GM12878 (cell line): ENCODE data around the gene MAOA. TPM values are rescaled to one million over a fixed set of nuclear protein-coding genes. Genes with fewer than 3 reads are reported as not detected.

Experiments used
- ELK1 ChIP-seq: IDR thresholded peaks from 2 replicates; pipeline ENCODE4 v1.6.1; 2012; ENCODE audit warnings: low read depth, low read length, improper control_type of control experiment
- EP300 ChIP-seq, 2 experiments: fragments of 150-350 bp in 1 of 2; IDR thresholded peaks; 2 replicates each; pipeline ENCODE4 v1.6.1; 2011 to 2012; ENCODE audit warnings: low read depth in 2 of 2, low read length in 2 of 2, borderline replicate concordance in 1 of 2, improper control_type of control experiment in 1 of 2, inconsistent platforms in 1 of 2; ENCODE audit not compliant: control insufficient read depth in 1 of 2
- MYB ChIP-seq: fragments of 150-350 bp; IDR thresholded peaks from 2 replicates; pipeline ENCODE4 v1.6.1; 2014; ENCODE audit warnings: mild to moderate bottlenecking, low read depth, low read length, borderline replicate concordance
- NFYA ChIP-seq: IDR thresholded peaks from 2 replicates; pipeline ENCODE4 v1.6.1; 2011; ENCODE audit warnings: low read depth, mild to moderate bottlenecking, low read length, improper control_type of control experiment, borderline replicate concordance
- USF1 ChIP-seq: IDR thresholded peaks from 2 replicates; pipeline ENCODE4 v1.6.1; 2011; ENCODE audit warnings: borderline replicate concordance, low read depth, mild to moderate bottlenecking, moderate library complexity, mixed read lengths, low read length; ENCODE audit not compliant: insufficient read depth; ENCODE audit errors: extremely low read length
- ZBED1 ChIP-seq: IDR thresholded peaks from 2 replicates; pipeline ENCODE4 v1.6.1; 2016; ENCODE audit warnings: borderline replicate concordance
- ZNF592 ChIP-seq: fragments of 450-650 bp; IDR thresholded peaks from 2 replicates; pipeline ENCODE4 v1.6.1; 2017; ENCODE audit warnings: mild to moderate bottlenecking, moderate library complexity
- polyA plus RNA-seq, 11 experiments: library from polyadenylated mRNA; depleted of rRNA in 4 of 11; unstranded in 6 of 11; stranded (reverse) in 5 of 11; fragments of >200 nt; fragmentation: Nextera tagmentation in 4 of 11; fragmentation: Illumina TruSeq in 1 of 11; extraction: Ambion mirVana in 4 of 11; extraction: Trizol in 1 of 11; gene quantifications; 1 replicate in 1 of 11; 2 replicates in 10 of 11; pipeline versions ENCODE4 v1.2.1 to v1.2.3, GENCODE V29; 2011 to 2016; ENCODE audit warnings: inconsistent platforms in 2 of 11, missing spikeins in 2 of 11, low read depth in 1 of 11
- total RNA-seq, 4 experiments: library from RNA; depleted of rRNA in 3 of 4; stranded (reverse); fragments of >200 nt in 3 of 4; fragmentation: Illumina TruSeq in 1 of 4; extraction: Trizol in 1 of 4; gene quantifications; 2 replicates each; pipeline versions ENCODE4 v1.2.1 to v1.2.3, GENCODE V29; 2013 to 2021

The MAOA gene
- total and polyA plus RNA-seq, 10 of the 15 experiments (the other 5 are each of a cell fraction or from before 2014, with no cell fraction given), result 0.02 to 0.51 (median 0.08) TPM; not detected in 7

GRCh38 chrX:43702079-43702524 is 46.0 kb downstream of the MAOA start (continued):
- TF ChIP-seq ZNF592 (no peak), EP300 (IDR thresholded peaks at IDR 0.05; ENCODE audit: borderline replicate concordance in 1 of 2, control insufficient read depth in 1 of 2, low read depth in 2 of 2, low read length in 2 of 2) (no peak), USF1 (no peak), ZBED1 (no peak), ELK1 (no peak), MYB (no peak), NFYA (no peak)
- TF ChIP-seq, all 136 proteins: peak for 0
